ENCODE results near the gene DRAP1.

DNA sequence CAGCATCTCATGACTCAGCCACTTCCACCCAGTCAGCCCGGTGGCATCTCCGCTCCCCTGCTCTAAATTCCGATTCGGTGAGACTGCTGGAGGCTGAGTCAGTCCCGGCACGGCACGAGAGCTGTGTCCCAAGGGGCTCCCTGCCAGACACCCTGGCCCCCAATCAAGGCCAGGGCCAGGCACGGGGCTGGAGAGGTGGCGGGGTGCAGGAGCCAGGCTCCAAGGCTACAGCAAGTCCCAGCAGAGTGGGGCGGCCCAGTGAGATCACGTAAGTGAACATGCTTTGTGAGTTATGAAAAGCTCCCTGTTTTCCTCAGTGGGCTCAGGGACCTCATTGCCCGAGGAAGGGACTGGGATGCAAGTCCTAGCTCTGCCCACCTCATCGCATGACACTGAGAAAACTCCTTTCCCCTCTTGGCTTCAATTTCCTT is 3.4 kb upstream of the DRAP1 start:
- TF ChIP-seq, protein P1, sequence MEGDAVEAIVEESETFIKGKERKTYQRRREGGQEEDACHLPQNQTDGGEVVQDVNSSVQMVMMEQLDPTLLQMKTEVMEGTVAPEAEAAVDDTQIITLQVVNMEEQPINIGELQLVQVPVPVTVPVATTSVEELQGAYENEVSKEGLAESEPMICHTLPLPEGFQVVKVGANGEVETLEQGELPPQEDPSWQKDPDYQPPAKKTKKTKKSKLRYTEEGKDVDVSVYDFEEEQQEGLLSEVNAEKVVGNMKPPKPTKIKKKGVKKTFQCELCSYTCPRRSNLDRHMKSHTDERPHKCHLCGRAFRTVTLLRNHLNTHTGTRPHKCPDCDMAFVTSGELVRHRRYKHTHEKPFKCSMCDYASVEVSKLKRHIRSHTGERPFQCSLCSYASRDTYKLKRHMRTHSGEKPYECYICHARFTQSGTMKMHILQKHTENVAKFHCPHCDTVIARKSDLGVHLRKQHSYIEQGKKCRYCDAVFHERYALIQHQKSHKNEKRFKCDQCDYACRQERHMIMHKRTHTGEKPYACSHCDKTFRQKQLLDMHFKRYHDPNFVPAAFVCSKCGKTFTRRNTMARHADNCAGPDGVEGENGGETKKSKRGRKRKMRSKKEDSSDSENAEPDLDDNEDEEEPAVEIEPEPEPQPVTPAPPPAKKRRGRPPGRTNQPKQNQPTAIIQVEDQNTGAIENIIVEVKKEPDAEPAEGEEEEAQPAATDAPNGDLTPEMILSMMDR (conservative IDR thresholded peaks at IDR 0.05), result no peak
- no peak for TF ChIP-seq ZFX (IDR thresholded peaks at IDR 0.05)

Data from C4-2B (cell line).